IMR-90 (cell line): ENCODE measurements around the gene DDX60. TPM values are rescaled to one million over a fixed set of nuclear protein-coding genes. Genes with fewer than 3 reads are reported as not detected.

Experiments used
- ATAC-seq: fragments of 200-7000 bp; cut with Tn5 transposase; 2 replicates; pipeline ENCODE4 v1.9.1; 2020; ENCODE audit warnings: low read depth, mild to moderate bottlenecking, moderate library complexity
- BruUV-seq: library from RNA; stranded (reverse); fragments of 400-500 nt; replicated peaks from 2 replicates; lab custom pipeline; 2021; lab: Mats Ljungman, UMichigan
- CTCF ChIA-PET: fragments of 300-600 bp; formaldehyde crosslinking; extraction: SDS; loops from one replicate; lab custom pipeline; 2021; ENCODE audit warnings: antibody characterized with exemption; lab: Yijun Ruan, JAX
- POLR2A ChIA-PET: fragments of 300-600 bp; sonication (Branson Sonifier 250); formaldehyde crosslinking; loops from one replicate; lab custom pipeline; 2022; ENCODE audit warnings: antibody characterized with exemption; ENCODE audit not compliant: unreplicated experiment; lab: Charles Lee
- DNase-seq: peaks from one replicate; pipeline ENCODE4 v3.0.0; 2013
- H2AFZ ChIP-seq: replicated peaks from 2 replicates; pipeline ENCODE3; 2013; ENCODE audit warnings: low read length, mild to moderate bottlenecking; ENCODE audit not compliant: poor library complexity
- H2AK5ac ChIP-seq: 2 replicates; pipeline ENCODE4 v1.6.1; 2013; ENCODE audit warnings: low read depth, low read length, inconsistent platforms
- H2AK9ac ChIP-seq: replicated peaks from 2 replicates; pipeline ENCODE3; 2013; ENCODE audit warnings: mild to moderate bottlenecking, low read depth, low read length, moderate library complexity; ENCODE audit not compliant: poor library complexity
- H2BK120ac ChIP-seq: 2 replicates; pipeline ENCODE4 v1.6.1; 2013; ENCODE audit warnings: low read depth, low read length, inconsistent platforms
- H2BK15ac ChIP-seq: 3 replicates; pipeline ENCODE4 v1.6.1; 2013; ENCODE audit warnings: low read depth, low read length, inconsistent platforms
- H2BK20ac ChIP-seq: 2 replicates; pipeline ENCODE4 v1.6.1; 2013; ENCODE audit warnings: low read depth, mild to moderate bottlenecking, inconsistent platforms, low read length, moderate library complexity
- H2BK5ac ChIP-seq: 2 replicates; pipeline ENCODE4 v1.6.1; 2013; ENCODE audit warnings: mild to moderate bottlenecking, low read depth, low read length, inconsistent platforms; ENCODE audit not compliant: poor library complexity, severe bottlenecking
- H3K14ac ChIP-seq: replicated peaks from 2 replicates; pipeline ENCODE4 v1.6.1; 2013; ENCODE audit warnings: low read depth, low read length, inconsistent platforms
- H3K18ac ChIP-seq: 2 replicates; pipeline ENCODE4 v1.6.1; 2013; ENCODE audit warnings: low read depth, low read length, control low read depth
- H3K23ac ChIP-seq: 2 replicates; pipeline ENCODE4 v1.6.1; 2013; ENCODE audit warnings: low read depth, low read length, inconsistent platforms
- H3K27ac ChIP-seq: 2 replicates; pipeline ENCODE4 v1.5.1; 2013; ENCODE audit warnings: mild to moderate bottlenecking, control low read depth, low read length; ENCODE audit not compliant: insufficient read depth
- H3K27me3 ChIP-seq: 2 replicates; pipeline ENCODE4 v1.6.1; 2013; ENCODE audit warnings: low read length; ENCODE audit not compliant: control insufficient read depth, insufficient read depth
- H3K36me3 ChIP-seq: 2 replicates; pipeline ENCODE4 v1.6.1; 2013; ENCODE audit warnings: low read length, mixed read lengths; ENCODE audit not compliant: control insufficient read depth, insufficient read depth
- H3K4ac ChIP-seq: 2 replicates; pipeline ENCODE4 v1.6.1; 2013; ENCODE audit warnings: low read depth, low read length, inconsistent platforms
- H3K4me1 ChIP-seq: 2 replicates; pipeline ENCODE4 v1.6.1; 2013; ENCODE audit warnings: low read length, mixed read lengths; ENCODE audit not compliant: control insufficient read depth, insufficient read depth
- H3K4me2 ChIP-seq: 2 replicates; pipeline ENCODE4 v1.6.1; 2013; ENCODE audit warnings: low read depth, mild to moderate bottlenecking, control low read depth, low read length, moderate library complexity
- H3K4me3 ChIP-seq: 2 replicates; pipeline ENCODE4 v1.5.1; 2013; ENCODE audit warnings: low read depth, mild to moderate bottlenecking, control low read depth, low read length, moderate library complexity; ENCODE audit not compliant: insufficient read depth
- H3K56ac ChIP-seq: 2 replicates; pipeline ENCODE4 v1.6.1; 2013; ENCODE audit warnings: low read length, inconsistent platforms; ENCODE audit not compliant: insufficient read depth; ENCODE audit errors: extremely low read depth
- H3K79me1 ChIP-seq, 2 experiments: 2 replicates each; pipeline ENCODE4 v1.6.1; 2013; ENCODE audit warnings: low read length in 2 of 2, inconsistent platforms in 1 of 2, low read depth in 1 of 2
- H3K9ac ChIP-seq: 2 replicates; pipeline ENCODE4 v1.6.1; 2013; ENCODE audit warnings: low read depth, low read length, control low read depth
- H3K9me1 ChIP-seq: 2 replicates; pipeline ENCODE4 v1.6.1; 2013; ENCODE audit warnings: low read length, inconsistent platforms; ENCODE audit not compliant: insufficient read depth
- H3K9me3 ChIP-seq: 2 replicates; pipeline ENCODE4 v1.6.1; 2013; ENCODE audit warnings: low read length; ENCODE audit not compliant: control insufficient read depth, insufficient read depth
- H4K20me1 ChIP-seq: 2 replicates; pipeline ENCODE4 v1.6.1; 2013; ENCODE audit warnings: low read length, inconsistent platforms; ENCODE audit not compliant: insufficient read depth
- H4K5ac ChIP-seq: 2 replicates; pipeline ENCODE4 v1.6.1; 2013; ENCODE audit warnings: mild to moderate bottlenecking, low read depth, low read length, control low read depth
- H4K8ac ChIP-seq, 2 experiments: 2 replicates each; pipeline ENCODE4 v1.6.1; 2013; ENCODE audit warnings: low read depth in 2 of 2, low read length in 2 of 2, control low read depth in 1 of 2, inconsistent platforms in 1 of 2
- H4K91ac ChIP-seq: 2 replicates; pipeline ENCODE4 v1.6.1; 2013; ENCODE audit warnings: low read depth, low read length, inconsistent platforms; ENCODE audit not compliant: insufficient read depth
- BHLHE40 ChIP-seq: fragments of 150-350 bp; IDR thresholded peaks from 2 replicates; pipeline ENCODE4 v1.6.1; 2016; ENCODE audit warnings: mild to moderate bottlenecking, low read depth, low read length
- WGBS, 2 experiments: methylation state at CpG; one replicate each; pipeline versions ENCODE4 v1.1.5 to v1.1.7; 2013; ENCODE audit warnings: missing lambda C conversion rate in 2 of 2; ENCODE audit not compliant: insufficient read length in 1 of 2; ENCODE audit errors: extremely low coverage in 2 of 2; 5-methylcytosine and 5-hydroxymethylcytosine counted together
- dilution Hi-C: fragments of 300-500 bp; cut with HindIII; formaldehyde crosslinking; loops from one replicate; pipeline ENCODE4 v1.14.3; 2018; ENCODE audit warnings: low sequenced_read_pairs; ENCODE audit not compliant: unreplicated experiment
- in situ Hi-C: fragments of 300-500 bp; cut with MboI; formaldehyde crosslinking; loops from 3 replicates; pipeline ENCODE4 v1.14.3; 2019; ENCODE audit warnings: low sequenced_read_pairs, inconsistent platforms, mixed read lengths
- intact Hi-C: fragments of 100-400 bp; cut with micrococcal nuclease; formaldehyde crosslinking; loops from 2 replicates; pipeline ENCODE4 v1.10.0; 2022
- polyA plus RNA-seq, 3 experiments: library from polyadenylated mRNA; depleted of rRNA; stranded (reverse); fragments of >200 nt; gene quantifications; 2 replicates each; pipeline ENCODE4 v1.2.3, GENCODE V29; 2012; ENCODE audit warnings: low replicate concordance in 1 of 3
- total RNA-seq: library from RNA; depleted of rRNA; stranded (reverse); fragments of >200 nt; gene quantifications from 2 replicates; pipeline ENCODE4 v1.2.3, GENCODE V29; 2012

The DDX60 gene
- total and polyA plus RNA-seq, 2 of the 4 experiments (the other 2 are of a cell fraction) = 3.1 to 6.6 TPM

DNA sequence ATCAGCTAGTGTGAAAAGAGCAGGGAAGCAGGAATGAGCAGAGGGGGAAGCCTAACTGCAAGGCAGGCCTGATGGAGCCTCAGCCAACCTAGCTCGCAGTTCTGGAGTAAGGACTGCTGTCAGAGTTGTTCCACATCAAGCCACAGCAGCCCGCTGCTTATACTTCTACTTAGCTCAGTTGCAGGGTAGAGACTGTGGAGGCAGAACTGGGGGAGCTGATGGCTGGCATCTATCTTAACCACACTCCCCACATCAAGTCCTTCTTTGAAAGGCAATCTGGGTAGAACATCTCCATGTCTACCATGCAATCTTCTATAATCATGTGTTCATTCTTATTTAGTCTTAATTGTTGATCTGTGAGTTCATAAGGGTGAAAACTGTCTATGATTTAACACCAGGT, 46.1 kb downstream of the DDX60 start:
- no peaks in the 10 kb centered on the region for H3K79me1 ChIP-seq
- H4K5ac ChIP-seq = no peak overlapping the region
- no TSS peak for BruUV-seq
- no peak overlapping the region for H3K14ac ChIP-seq
- H2AK9ac ChIP-seq = no peak overlapping the region
- no peak overlapping the region for H3K18ac ChIP-seq
- no peaks in the 10 kb centered on the region for H3K36me3 ChIP-seq
- H2BK20ac ChIP-seq = no peak overlapping the region
- no peak overlapping the region for H3K4me3 ChIP-seq
- H3K9ac ChIP-seq = no peak overlapping the region
- no peak overlapping the region for H4K91ac ChIP-seq
- dilution Hi-C loops = no loop called here
- H3K56ac ChIP-seq = no peak overlapping the region
- no peak for TF ChIP-seq BHLHE40
- H2BK15ac ChIP-seq = no peak overlapping the region
- POLR2A ChIA-PET = no interaction called here
- H3K27ac ChIP-seq = no peak overlapping the region
- in situ Hi-C loops = no loop called here
- H3K23ac ChIP-seq = no peak overlapping the region
- no peak overlapping the region for H2AFZ ChIP-seq
- H2BK5ac ChIP-seq = no peak overlapping the region
- CTCF ChIA-PET = interaction anchor here (0.6 kb wide), 1 partner anchor 1092 kb away, joined by 3 read pairs; no protein-coding TSS in a partner anchor
- WGBS, 2 experiments = no CpG with 5 or more reads among the region's 2 CpGs
- H3K9me3 ChIP-seq = no peaks in the 10 kb centered on the region
- DNase-seq = no peak
- no peak overlapping the region for H3K4me2 ChIP-seq
- no peak overlapping the region for H4K8ac ChIP-seq
- ATAC-seq = no peak
- H3K9me1 ChIP-seq = no peaks in the 10 kb centered on the region
- no peak overlapping the region for H2AK5ac ChIP-seq
- no peak overlapping the region for H2BK120ac ChIP-seq
- H3K4me1 ChIP-seq = no peaks in the 10 kb centered on the region
- H3K4ac ChIP-seq = no peak overlapping the region
- no peaks in the 10 kb centered on the region for H3K27me3 ChIP-seq
- intact Hi-C loops = no loop called here
- H4K20me1 ChIP-seq = no peaks in the 10 kb centered on the region
